ENCODE measurements around the gene NKX6-2.

DNA sequence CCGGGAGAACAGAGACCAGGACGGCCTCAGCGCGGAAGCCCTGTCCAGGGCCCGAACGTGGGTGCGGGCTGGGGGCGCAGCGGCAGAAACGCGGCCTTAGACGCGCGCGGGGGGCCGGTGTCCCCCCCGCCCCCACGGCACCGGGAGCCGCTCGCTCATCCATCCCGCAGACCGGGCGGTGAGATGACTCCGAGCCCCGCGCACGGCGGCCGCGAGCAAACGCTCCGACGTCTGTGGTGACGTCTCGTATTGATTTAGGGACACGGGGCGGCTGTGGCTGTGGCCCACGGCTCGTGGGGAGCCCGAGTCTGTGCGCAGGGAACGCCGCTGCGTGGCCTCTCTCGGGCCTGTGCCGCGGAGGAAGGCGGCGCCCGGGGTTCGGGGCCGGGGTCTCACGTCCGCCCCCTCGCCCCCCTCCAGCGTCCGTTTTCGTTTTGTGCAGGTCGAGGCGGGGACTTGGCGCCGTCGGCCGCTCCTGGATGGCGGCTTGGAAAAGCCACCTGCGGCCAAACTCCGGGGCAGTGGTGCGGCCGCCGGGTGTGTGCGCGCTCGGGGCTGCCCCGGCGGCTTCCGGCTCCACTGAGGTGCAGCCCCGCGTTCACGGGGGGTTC lies 1.0 kb upstream of the NKX6-2 start:
- TF ChIP-seq, protein P1, sequence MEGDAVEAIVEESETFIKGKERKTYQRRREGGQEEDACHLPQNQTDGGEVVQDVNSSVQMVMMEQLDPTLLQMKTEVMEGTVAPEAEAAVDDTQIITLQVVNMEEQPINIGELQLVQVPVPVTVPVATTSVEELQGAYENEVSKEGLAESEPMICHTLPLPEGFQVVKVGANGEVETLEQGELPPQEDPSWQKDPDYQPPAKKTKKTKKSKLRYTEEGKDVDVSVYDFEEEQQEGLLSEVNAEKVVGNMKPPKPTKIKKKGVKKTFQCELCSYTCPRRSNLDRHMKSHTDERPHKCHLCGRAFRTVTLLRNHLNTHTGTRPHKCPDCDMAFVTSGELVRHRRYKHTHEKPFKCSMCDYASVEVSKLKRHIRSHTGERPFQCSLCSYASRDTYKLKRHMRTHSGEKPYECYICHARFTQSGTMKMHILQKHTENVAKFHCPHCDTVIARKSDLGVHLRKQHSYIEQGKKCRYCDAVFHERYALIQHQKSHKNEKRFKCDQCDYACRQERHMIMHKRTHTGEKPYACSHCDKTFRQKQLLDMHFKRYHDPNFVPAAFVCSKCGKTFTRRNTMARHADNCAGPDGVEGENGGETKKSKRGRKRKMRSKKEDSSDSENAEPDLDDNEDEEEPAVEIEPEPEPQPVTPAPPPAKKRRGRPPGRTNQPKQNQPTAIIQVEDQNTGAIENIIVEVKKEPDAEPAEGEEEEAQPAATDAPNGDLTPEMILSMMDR (IDR thresholded peaks at IDR 0.05) = no peak
- TF ChIP-seq POLR2A (IDR thresholded peaks at IDR 0.05) = no peak
